ENCODE measurements around the gene HERC4. TPM values are rescaled to one million over a fixed set of nuclear protein-coding genes. Genes with fewer than 3 reads are reported as not detected.
A peak's percentile ranks its signal among the peaks of the same experiment; 100 is the strongest.

Gene HERC4
- total and polyA plus RNA-seq, 8 donors: 11.2 to 30.7 (median 14.1) TPM

- 29 to 30% methylated on average over 3 of the region's 3 CpGs for WGBS, 2 donors
- DNase-seq (no peak), ATAC-seq (no peak), FAIRE-seq (no peak)
- Histone ChIP-seq H3K27me3 (no peaks in the 10 kb centered on the region), H3K27ac (peak overlapping the region in 2 of 4 donors; percentile 92 to 95), H3K4me1 (peaks cover 23 to 24% (median 24%) of the 10 kb centered on the region in 3 donors), H3K4me3 (peak overlapping the region in 2 of 4 donors; percentile 83 to 98), H3K36me3 (no peaks in the 10 kb centered on the region), H3K9me3 (no peaks in the 10 kb centered on the region)
- intact Hi-C loops (cut with DNase I): no loop called here
- TF ChIP-seq CTCF (IDR thresholded peaks at IDR 0.05): no peak
Measured at GRCh38 chr10:68075550-68076004, 494 bp upstream of the HERC4 start.

DNA sequence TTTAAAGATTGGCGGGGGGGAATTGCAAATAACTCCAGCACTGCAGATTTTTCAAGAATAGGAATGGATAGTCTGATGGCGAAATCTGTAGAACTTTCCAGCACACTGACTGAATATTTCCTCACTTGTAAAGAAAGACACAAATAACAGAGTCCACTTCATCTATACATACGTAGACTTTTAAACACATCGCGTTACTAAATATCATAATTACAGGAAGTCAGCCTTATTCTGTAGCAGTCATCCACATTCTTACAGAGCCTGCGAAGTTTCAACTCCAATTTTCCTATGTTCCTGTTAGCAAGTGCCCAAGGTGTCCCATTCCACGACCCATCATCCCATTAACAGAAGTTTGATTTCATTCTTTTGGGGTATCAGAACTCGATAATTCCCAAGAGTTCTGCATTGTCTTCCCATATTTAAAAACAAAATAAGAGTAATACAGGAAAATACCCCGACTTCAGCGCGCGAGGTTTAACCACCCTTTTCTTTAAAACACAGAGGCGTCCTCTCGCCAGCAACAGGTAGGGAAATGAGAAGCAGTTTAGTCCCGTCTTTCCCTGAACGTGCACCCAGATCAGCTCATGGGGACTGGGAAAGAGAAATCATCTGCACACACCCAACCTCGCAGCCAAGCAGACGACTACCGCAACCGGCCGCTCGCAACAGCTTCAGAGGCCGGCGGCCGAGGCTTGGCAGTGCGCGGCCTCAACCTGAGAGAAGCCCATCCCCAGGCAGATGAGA lies 880 bp downstream of the HERC4 start:
- DNase-seq: no peak
- Histone ChIP-seq H3K36me3 (no peaks in the 10 kb centered on the region), H3K4me3 (peak overlapping the region; percentile 66 to 98 (median 84)), H3K4me1 (peaks cover 21 to 24% (median 23%) of the 10 kb centered on the region in 3 donors), H3K27ac (peak overlapping the region; percentile 92 to 95 (median 93)), H3K9me3 (no peaks in the 10 kb centered on the region), H3K27me3 (no peaks in the 10 kb centered on the region)
- ATAC-seq: peak; percentile 49 to 67 (median 61)
- FAIRE-seq: no peak
- TF ChIP-seq CTCF (IDR thresholded peaks at IDR 0.05): no peak
- intact Hi-C loops (cut with DNase I): no loop called here
- WGBS, 2 donors: 0% methylated on average over 27 of the region's 27 CpGs

GRCh38 chr10:68073631-68074030 lies 1.5 kb downstream of the HERC4 start:
- intact Hi-C loops (cut with DNase I): no loop called here
- 3 to 4% methylated on average over 3 of the region's 3 CpGs for WGBS, 2 donors

GRCh38 chr10:68067508-68067907 lies 7.6 kb downstream of the HERC4 start:
- no peak for TF ChIP-seq CTCF (IDR thresholded peaks at IDR 0.05)
- FAIRE-seq (no peak), DNase-seq (no peak), ATAC-seq (no peak)
- Histone ChIP-seq H3K27ac (no peak overlapping the region), H3K36me3 (no peaks in the 10 kb centered on the region), H3K4me1 (peaks cover 6 to 10% (median 7%) of the 10 kb centered on the region in 3 donors), H3K9me3 (no peaks in the 10 kb centered on the region), H3K4me3 (no peak overlapping the region), H3K27me3 (no peaks in the 10 kb centered on the region)
- 72 to 85% methylated on average over 3 of the region's 3 CpGs for WGBS, 2 donors
- intact Hi-C loops (cut with DNase I): no loop called here

More at GRCh38 chr10:68073631-68074030, 1.5 kb downstream of the HERC4 start:
- H3K36me3 ChIP-seq: no peaks in the 10 kb centered on the region
- H3K4me1 ChIP-seq: peaks cover 21 to 24% (median 23%) of the 10 kb centered on the region in 3 donors
- no peak for DNase-seq
- ATAC-seq: no peak
- H3K4me3 ChIP-seq: peak overlapping the region; percentile 66 to 98 (median 84)
- peak overlapping the region in 1 of 4 donors; percentile 92 for H3K27ac ChIP-seq
- TF ChIP-seq CTCF (IDR thresholded peaks at IDR 0.05): no peak
- no peak for FAIRE-seq
- H3K9me3 ChIP-seq: no peaks in the 10 kb centered on the region
- no peaks in the 10 kb centered on the region for H3K27me3 ChIP-seq

DNA sequence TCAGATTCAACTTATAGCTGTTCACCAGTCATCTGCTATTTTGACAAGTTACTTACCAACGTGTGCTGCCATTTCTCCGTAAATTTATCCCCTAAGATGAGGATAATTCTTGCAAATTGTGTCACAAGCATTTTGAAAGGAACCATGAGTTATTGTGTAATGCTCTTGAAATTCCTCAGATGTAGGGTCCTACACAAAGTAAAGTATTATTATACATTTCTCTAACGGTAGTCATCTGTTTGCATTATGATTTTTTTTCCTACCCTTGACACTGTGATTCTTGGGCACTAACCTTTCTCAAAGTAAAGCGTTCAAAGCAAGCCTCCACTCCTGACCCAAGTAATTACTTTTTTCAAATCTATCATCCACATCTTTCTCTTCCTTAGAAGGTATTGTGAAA lies 8.1 kb downstream of the HERC4 start:
- FAIRE-seq (no peak), ATAC-seq (no peak), DNase-seq (no peak)
- Histone ChIP-seq H3K36me3 (no peaks in the 10 kb centered on the region), H3K4me1 (peaks cover under 1 to 6% (median 3%) of the 10 kb centered on the region in 3 donors), H3K9me3 (no peaks in the 10 kb centered on the region), H3K27ac (no peak overlapping the region), H3K27me3 (no peaks in the 10 kb centered on the region), H3K4me3 (no peak overlapping the region)
- intact Hi-C loops (cut with DNase I): no loop called here
- no peak for TF ChIP-seq CTCF (IDR thresholded peaks at IDR 0.05)
- WGBS, 2 donors: 76 to 84% methylated on average over 4 of the region's 4 CpGs
